ENCODE data around the gene MYOM1.
A peak's percentile ranks its signal among the peaks of the same experiment; 100 is the strongest.

The MYOM1 gene

DNA sequence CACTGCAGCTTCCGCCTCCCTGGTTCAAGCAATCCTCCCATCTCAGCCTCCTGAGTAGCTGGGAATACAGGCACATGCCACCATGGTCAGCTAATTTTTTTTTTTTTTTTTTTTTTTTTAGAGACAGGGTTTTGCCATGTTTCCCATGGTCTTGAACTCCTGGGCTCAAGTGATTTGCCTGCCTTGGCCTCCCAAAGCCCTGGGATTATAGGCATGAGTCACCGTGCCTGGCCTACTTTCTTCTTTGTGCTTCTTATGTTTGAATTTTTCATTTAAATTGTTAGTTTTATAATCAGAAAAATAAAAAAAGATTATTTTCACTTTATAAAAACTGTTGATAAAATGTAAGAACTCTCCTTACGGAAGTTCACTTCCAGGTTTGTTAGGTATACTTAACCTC is 105.3 kb downstream of the MYOM1 start:
- no peak for DNase-seq

DNA sequence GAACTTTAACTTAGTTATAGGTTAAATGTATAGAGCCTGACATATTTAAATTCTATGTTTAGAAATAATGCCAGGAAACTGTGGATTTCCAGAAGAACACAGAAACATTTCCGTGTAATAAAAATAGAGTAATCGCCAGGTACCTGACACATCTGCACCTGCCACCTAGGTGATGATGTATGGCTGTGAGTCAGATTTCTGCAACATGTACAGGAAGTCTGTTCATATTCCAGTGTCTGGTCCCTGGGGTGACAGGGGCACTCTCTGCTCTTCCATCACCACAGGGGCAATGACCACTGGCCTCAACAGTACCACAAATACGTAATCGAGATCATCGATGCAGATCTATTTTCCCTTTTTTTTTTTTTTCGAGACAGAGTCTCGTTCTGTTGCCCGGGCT is 105.7 kb downstream of the MYOM1 start:
- DNase-seq, result no peak

GRCh38 chr18:3111523-3112240 is 108.1 kb downstream of the MYOM1 start:
- no peak for DNase-seq

GRCh38 chr18:3110034-3110752 is 109.6 kb downstream of the MYOM1 start:
- DNase-seq, result no peak

DNA sequence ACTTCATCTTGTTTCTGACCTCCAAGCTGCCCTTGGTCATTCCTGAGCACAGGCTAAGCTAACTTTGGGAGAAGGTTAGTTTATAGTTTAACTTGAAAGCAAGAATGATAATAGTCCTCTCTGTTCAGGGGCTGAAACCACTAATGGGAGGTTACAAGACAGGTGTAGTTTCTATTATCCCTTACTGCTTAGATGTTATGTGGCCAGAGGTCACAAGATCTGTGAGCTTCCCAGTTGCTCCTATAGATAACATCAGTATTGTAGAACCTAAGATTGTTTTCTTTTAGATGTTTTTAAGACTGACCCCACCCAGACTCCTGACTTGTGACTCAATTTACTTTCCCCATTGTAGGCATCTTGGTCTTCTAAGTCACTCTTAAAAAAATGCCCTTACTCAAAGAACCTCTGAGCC is 112.0 kb downstream of the MYOM1 start:
- DNase-seq, result no peak

- peak; percentile 11 for DNase-seq
Observed at GRCh38 chr18:3104190-3105054, 115.3 kb downstream of the MYOM1 start.

- DNase-seq, result no peak
Observed at GRCh38 chr18:3103576-3103975, 116.2 kb downstream of the MYOM1 start.

GRCh38 chr18:3102983-3103382 is 116.8 kb downstream of the MYOM1 start:
- DNase-seq, result no peak

GRCh38 chr18:3100498-3101132 is 119.2 kb downstream of the MYOM1 start:
- no peak for DNase-seq

GRCh38 chr18:3099327-3099726 is 120.4 kb downstream of the MYOM1 start:
- no peak for DNase-seq

DNA sequence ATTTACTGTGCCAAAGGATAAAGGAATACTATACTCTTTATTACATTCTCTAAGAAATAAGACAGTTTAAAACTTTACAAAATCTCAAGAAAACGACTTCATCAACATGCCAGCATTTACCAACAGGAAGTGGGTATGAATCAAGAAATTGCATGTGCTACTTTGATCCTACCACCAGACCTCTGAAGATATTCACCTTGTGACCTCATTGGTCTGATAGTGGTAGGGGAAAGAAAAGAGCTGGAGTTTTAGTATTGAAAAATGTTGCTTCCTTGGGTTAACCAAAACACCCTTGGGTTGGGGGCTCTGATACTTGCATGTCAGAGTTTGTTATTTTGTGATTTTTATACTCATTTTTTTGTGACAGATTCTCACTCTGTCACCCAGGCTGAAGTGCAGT is 122.7 kb downstream of the MYOM1 start:
- peak; percentile 6 for DNase-seq

DNA sequence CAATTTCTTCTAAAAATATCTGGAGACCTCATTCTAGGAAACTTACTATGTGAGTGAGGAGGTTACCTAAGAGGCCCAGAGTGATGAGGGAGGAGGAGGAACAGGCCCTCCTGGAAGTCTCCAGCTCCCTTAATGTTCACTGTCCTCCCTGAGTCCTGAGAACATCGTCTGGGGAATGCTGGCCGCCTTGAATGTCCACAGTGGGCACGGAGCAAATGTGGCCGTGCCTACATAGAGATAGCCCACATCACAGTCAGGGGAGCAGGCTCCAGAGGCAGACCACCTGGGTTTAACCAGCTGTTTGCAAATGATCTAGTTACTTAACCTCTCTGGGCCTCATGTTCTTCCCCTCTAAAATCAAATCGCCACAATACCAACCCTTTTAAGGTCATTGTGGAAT is 123.8 kb downstream of the MYOM1 start:
- DNase-seq, result no peak

- DNase-seq, result peak; percentile 6
Observed at GRCh38 chr18:3094338-3094684, 125.5 kb downstream of the MYOM1 start.

DNA sequence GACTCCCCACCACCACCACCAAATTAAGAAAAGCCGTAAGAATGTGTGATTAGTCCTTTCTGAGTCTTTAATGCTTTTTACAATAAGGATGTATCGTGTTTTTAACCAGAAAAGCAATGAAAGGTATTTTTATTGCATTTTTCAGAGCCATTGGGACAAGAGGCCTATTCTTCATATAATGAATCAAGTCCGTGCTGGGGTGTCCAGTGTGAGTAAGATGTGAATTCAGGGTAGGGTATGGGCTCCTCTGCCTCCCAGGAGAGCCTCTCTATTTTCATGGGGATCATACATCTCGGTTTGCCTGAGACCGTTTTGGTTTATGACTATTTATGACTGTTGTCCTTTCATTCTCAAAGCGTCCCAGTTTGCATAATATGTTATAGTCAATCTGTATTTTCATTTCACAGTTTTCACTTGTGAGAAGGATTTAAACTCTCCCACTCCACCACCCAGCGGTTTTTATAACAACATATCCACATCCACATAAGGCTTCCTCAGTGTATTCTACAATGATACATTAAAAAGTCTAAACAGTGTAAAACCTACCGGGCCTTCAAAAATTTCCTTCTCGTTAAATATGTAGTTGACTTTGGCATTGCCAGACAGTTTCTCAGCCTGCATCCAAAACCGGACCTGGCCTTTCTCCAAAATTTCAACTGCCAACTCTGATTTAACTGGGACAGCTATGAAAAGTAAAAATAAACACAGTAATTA is 126.0 kb downstream of the MYOM1 start:
- no peak for DNase-seq

DNA sequence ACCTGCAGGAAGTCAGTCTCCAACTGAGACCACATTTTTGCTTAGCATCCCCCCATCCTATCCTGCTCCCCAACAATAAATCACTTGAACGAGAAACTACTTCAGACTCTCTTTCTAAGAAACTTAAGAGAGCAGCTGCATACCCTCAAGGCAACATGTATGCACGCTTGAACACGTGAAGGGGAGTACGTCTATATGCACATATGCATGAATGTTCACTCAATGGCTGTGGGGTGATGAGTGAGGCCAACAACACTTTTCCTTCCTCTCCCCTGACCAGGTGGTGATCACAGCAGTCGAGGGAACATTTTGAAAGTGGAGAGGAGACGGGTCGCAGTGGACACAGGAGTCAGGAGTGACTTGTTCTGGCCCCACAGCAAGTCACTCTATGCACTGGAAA is 127.0 kb downstream of the MYOM1 start:
- no peak for DNase-seq

- peak; percentile 69 for DNase-seq
Observed at GRCh38 chr18:3089579-3089978, 130.2 kb downstream of the MYOM1 start.

DNA sequence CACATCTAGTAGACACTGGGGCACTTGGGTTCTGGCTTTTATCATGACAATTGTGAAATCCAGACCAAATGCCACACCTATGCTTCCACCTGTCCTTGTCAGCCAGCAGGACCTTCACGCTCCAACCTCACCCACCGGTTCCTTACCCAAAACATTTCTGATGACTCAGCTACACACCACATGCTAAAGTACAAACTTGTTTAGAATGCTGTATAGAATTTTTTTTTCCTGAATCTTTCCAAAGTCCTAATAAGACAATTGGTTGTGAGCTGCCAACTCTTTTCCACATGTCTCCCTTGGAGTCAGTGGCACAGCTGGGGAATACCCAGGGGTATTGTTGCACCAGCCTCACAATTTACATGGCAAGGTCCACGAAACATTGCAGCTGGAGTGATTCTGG is 131.3 kb downstream of the MYOM1 start:
- DNase-seq, result no peak

DNA sequence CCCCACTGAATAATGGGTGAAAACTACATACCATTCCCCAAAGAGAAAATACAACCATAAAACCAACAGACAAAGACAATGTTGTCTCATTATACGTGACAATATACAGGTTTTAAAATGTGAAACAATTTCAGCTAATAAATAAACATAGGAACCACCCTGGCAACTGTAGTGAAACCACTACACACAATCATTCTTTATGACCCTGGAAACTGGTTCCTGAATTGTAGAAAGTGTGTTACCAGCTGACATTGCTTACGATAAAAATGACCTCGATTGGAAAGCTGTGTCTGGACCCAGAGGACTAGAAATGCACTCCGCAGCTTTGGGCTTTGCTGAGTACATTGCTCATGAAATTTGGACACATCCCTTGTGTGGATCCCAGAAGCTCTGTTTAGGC is 132.9 kb downstream of the MYOM1 start:
- DNase-seq, result peak; percentile 8

DNA sequence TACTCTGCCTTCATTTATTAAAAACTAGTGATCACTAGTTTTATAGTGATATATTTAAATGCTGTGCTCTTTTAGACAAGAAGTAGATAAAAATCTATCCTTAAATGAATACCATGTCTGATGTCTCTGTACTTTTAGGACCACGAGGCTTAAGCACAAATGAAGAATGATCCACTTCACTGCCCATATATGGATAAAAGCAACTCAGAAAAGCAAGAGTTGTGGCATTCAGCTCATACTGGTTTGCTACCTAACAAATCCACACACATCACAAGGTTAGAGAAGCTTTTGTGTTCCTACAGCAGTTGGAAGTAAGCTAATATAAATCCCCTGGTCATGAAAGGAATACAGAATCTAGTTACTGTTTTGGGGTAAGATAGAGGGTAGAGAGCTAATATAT is 134.2 kb downstream of the MYOM1 start:
- DNase-seq, result no peak

DNA sequence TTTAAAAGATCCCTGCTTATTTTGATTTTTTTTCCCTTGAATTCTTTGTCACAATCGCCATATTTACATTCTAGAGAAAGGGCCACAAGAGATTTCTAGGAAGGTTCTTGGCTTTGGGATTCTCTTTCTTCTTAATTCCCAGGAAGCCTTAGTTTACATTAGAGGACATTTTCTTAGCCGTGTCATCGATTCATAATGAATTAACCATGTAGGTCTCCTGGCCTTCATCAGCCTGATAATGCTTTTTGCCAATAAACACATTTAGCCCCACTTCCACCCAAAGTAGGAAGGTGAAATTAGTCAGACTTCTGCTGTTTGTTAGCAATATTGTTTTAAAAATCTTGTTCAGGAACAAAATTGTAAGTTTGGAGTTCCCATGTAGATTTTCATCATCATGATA is 135.6 kb downstream of the MYOM1 start:
- no peak for DNase-seq

DNA sequence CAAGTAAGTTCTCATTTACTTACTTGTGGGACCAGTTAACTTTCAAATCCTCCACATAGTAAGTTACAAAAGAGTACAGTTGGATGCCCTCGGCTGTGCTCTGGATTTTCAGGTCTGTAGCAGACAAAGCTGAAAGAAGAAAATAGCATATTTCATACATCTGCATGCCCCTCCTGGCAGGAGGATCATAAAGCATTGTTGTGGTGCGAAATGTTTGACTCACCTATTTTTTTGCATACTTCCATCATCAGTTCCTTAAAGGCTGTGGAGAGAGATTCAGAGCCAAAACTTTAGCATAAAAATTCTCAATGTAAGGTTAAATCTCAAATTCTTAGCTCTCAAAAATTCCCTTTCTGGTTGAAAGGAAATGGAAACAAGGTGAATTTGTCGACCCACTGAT is 136.0 kb downstream of the MYOM1 start:
- DNase-seq, result no peak

GRCh38 chr18:3081584-3081991 is 138.2 kb downstream of the MYOM1 start:
- DNase-seq, result no peak

DNA sequence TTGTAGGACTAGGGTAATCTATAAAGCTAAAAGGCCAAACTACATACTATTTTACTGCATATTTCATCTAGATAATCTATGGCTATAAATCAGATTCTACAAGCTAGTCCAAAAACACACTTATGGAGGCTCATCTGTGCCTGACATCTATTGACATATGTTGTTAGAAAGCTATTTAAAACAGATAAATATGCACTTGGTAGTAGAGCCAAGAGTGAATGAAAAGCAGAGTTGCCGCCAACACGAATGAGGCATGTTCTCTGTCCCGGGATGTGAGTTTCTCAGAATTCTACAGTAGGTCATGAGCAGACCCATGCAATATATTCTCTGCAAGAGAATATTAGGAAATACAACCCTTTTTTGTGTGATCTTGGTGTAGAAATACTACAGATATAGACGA is 140.1 kb downstream of the MYOM1 start:
- no peak for DNase-seq

All from MV-4-11 (cell line).